Skeletal muscle tissue (tissue), 5 donors: ENCODE results near the gene RTN4IP1. TPM values are rescaled to one million over a fixed set of nuclear protein-coding genes. Genes with fewer than 3 reads are reported as not detected.

Source experiments
- H3K27ac ChIP-seq: one replicate; pipeline ENCODE4 v1.7.0; 2013; ENCODE audit warnings: mild to moderate bottlenecking, low read depth, low read length, inconsistent platforms
- H3K27me3 ChIP-seq, 3 donors: one replicate each; pipeline ENCODE4 v1.7.0; 2013; ENCODE audit warnings: low read length in 3 of 3; ENCODE audit not compliant: control insufficient read depth in 3 of 3, insufficient read depth in 3 of 3
- H3K36me3 ChIP-seq, 3 donors: one replicate each; pipeline ENCODE4 v1.7.0; 2013; ENCODE audit warnings: low read length in 3 of 3; ENCODE audit not compliant: control insufficient read depth in 3 of 3, insufficient read depth in 3 of 3
- H3K4me1 ChIP-seq, 3 donors: one replicate each; pipeline ENCODE4 v1.7.0; 2013; ENCODE audit warnings: low read length in 3 of 3, mild to moderate bottlenecking in 3 of 3; ENCODE audit not compliant: control insufficient read depth in 3 of 3, insufficient read depth in 3 of 3
- H3K4me3 ChIP-seq, 3 donors: one replicate each; pipeline ENCODE4 v1.7.0; 2013; ENCODE audit warnings: low read length in 3 of 3
- H3K9ac ChIP-seq, 3 donors: one replicate each; pipeline ENCODE4 v1.7.0; 2013; ENCODE audit warnings: low read length in 3 of 3, mild to moderate bottlenecking in 3 of 3, moderate library complexity in 2 of 3, low read depth in 1 of 3
- H3K9me3 ChIP-seq, 3 donors: one replicate each; pipeline ENCODE4 v1.7.0; 2013; ENCODE audit warnings: low read length in 3 of 3; ENCODE audit not compliant: control insufficient read depth in 3 of 3
- small RNA-seq: library from RNA; depleted of rRNA; stranded (forward); fragments of <200 nt; gene quantifications from one replicate; pipeline ENCODE3, GENCODE V24; 2014
- total RNA-seq: library from RNA; depleted of rRNA; stranded (reverse); fragments of >200 nt; gene quantifications from one replicate; pipeline ENCODE4 v1.2.3, GENCODE V29; 2014
- donor health status: Osteomylitis.

Gene RTN4IP1
- total RNA-seq, 1 donor from 2014 or later: 8.4 TPM

DNA sequence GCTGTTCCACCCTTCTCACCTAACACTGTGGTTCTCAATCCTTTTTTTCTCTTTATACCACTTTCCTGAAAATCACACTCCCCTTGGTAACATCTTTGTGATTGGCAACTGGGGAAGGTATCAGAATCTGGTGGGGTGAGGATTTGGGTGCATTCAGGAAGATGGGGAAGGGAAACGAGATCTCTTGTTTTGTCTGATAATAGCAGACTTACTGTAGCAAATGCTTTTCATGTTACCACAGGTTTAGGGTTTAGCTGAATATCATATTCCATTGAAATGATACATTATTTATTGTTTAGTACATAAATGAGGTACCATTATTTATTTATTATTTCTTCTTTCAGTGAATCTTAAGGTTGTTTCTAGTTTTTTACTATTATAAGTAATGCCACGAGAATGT, 100.8 kb downstream of the RTN4IP1 start:
- H3K36me3 ChIP-seq: no peaks in the 10 kb centered on the region
- H3K9me3 ChIP-seq: no peaks in the 10 kb centered on the region
- no peaks in the 10 kb centered on the region for H3K27me3 ChIP-seq
- no peak overlapping the region for H3K9ac ChIP-seq
- H3K4me3 ChIP-seq: no peak overlapping the region
- no peaks in the 10 kb centered on the region for H3K4me1 ChIP-seq
- H3K27ac ChIP-seq: no peak overlapping the region

DNA sequence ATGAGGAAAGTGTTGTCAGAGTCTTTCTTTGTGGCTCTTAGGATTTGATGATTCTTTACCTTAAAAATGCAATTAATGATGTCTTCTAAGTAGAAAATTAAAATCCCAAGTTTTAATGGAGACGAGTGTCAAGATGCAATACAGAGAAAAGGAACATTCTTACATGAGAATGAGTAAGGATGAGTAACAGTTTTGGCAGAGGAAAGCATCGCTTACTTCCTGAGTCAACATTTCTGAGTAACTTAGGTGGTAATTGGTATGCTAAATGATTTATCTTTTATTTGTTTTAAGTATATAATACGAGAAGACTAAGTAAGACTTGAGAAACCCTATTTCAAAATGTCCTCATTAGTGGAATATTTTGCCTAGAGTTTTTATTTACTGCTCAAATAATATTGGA, 101.3 kb downstream of the RTN4IP1 start:
- no peaks in the 10 kb centered on the region for H3K27me3 ChIP-seq
- no peak overlapping the region for H3K4me3 ChIP-seq
- H3K9me3 ChIP-seq: no peaks in the 10 kb centered on the region
- H3K9ac ChIP-seq: no peak overlapping the region
- H3K4me1 ChIP-seq: no peaks in the 10 kb centered on the region
- no peak overlapping the region for H3K27ac ChIP-seq
- H3K36me3 ChIP-seq: no peaks in the 10 kb centered on the region

DNA sequence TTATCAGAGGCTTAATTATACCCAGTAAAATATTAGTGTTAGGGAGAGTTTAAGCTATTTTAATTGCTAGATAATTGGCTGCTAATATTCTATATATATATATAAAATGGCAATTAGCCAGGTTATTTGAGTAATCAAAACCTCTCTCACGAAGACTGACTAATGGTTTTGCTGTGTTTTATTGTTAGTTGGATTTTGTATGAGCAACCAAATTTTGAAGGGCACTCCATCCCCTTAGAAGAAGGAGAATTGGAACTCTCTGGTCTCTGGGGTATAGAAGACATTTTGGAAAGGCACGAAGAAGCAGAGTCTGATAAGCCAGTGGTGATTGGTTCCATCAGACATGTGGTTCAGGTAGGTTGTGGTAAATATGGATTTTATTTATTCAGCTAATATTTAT, 102.2 kb downstream of the RTN4IP1 start:
- no peak overlapping the region for H3K9ac ChIP-seq
- H3K27ac ChIP-seq: no peak overlapping the region
- no peaks in the 10 kb centered on the region for H3K27me3 ChIP-seq
- H3K9me3 ChIP-seq: no peaks in the 10 kb centered on the region
- no peak overlapping the region for H3K4me3 ChIP-seq
- H3K4me1 ChIP-seq: no peaks in the 10 kb centered on the region
- no peaks in the 10 kb centered on the region for H3K36me3 ChIP-seq

DNA sequence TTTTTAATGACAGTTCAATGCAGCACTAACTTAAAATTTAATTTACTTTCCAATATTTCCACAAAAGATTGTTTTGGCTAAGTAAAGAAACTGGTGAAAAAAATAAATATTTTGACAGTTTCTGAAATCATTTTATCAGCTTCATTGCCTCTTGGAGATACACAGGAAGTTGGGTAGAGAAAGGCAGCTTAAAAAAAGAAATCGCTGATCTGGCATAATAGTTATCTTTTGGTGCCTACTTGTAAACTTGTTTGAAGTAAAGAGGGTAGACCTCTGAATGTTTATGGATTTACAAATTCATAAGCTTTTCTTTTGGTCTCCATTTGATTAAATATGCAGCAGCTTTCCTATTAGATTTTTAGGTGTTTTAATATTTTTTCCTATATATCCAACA, 103.4 kb downstream of the RTN4IP1 start:
- Histone ChIP-seq H3K4me3 (no peak overlapping the region), H3K36me3 (no peaks in the 10 kb centered on the region), H3K9ac (no peak overlapping the region), H3K9me3 (no peaks in the 10 kb centered on the region), H3K4me1 (no peaks in the 10 kb centered on the region), H3K27me3 (no peaks in the 10 kb centered on the region), H3K27ac (no peak overlapping the region)

DNA sequence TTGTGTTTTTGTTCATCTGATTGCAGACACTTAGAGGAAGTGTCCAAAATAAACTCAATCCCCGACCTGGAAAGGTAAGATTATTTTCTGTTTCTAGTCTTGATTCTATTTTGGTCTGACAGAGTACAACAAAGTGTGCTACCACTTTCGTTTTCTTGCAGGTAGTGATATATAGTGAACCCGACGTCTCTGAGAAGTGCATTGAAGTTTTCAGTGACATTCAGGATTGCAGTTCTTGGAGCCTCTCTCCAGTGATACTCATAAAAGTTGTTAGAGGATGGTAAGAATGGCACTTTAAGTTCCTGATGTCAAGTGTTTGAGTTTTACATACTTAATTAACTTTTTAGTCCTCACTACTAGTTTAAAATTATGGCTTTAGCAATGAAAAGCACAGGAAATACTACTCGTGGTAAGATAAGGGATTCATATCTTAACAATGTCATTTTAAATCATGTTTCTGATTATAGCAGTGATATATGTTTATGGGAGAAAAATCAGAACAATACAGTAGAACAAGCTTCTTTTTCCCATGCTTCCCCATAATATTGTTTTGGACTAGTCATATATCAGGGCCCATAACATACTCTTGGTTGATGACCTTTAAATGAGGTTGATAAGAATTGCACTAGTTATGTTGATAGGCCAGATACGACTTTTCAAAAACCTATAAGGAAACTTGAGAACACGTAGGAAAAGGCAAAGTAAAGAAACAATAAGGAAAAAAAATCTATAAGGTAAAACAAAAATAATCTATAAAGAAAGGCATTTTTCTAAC, 104.0 kb downstream of the RTN4IP1 start:
- Histone ChIP-seq H3K4me1 (no peaks in the 10 kb centered on the region), H3K9ac (no peak overlapping the region), H3K4me3 (peak overlapping the region in 1 of 3 donors; percentile 52), H3K36me3 (no peaks in the 10 kb centered on the region), H3K9me3 (no peaks in the 10 kb centered on the region), H3K27ac (no peak overlapping the region), H3K27me3 (no peaks in the 10 kb centered on the region)

DNA sequence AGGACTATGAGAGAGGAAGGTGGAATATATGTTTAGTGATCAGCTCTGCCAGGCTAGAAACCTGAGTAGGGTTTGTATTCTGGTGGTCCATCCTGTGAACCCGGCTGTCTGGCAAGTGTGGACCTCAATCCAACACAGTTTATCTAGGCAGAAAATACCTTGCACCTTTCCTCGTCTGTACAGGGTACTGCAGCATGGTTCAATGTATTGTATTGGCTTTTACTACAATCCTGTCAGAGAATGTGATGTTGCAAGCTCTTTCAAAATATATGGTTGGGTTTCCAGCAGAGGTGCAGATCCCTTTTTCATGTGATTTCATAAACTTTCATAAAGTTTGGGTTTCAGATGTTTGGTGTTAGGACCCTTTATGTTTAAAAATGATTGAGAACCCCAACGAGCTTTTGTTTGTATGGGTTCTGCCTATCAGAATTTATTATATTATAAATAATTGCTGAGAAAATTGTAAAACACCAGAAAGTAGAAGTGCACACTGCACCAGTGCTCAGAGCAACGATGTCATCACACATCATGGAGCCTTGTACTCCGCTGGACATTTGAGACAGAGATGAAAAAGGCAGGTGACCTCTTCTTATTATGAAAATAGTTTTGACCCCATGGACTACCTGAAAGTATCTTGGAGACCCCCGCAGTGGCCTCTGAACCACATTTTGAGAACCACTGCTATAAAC, 106.6 kb downstream of the RTN4IP1 start:
- H3K4me3 ChIP-seq: no peak overlapping the region
- peaks cover 0 to 2% (median 0%) of the 10 kb centered on the region in 3 donors for H3K27me3 ChIP-seq
- H3K27ac ChIP-seq: no peak overlapping the region
- H3K36me3 ChIP-seq: no peaks in the 10 kb centered on the region
- no peaks in the 10 kb centered on the region for H3K9me3 ChIP-seq
- no peak overlapping the region for H3K9ac ChIP-seq
- peaks cover 0 to 9% (median 0%) of the 10 kb centered on the region in 3 donors for H3K4me1 ChIP-seq

Small RNA genes lying within 50 kb of the gene (small RNA-seq; reads per million reads assigned to genes)
- gene RNU6-527P: not detected

Other genes starting within 250 kb of the RTN4IP1 start
- gene QRSL1, start 80 bp upstream of the RTN4IP1 start, total RNA-seq: 14.6 TPM